ENCODE data around the gene HMGN1. TPM values are rescaled to one million over a fixed set of nuclear protein-coding genes. Genes with fewer than 3 reads are reported as not detected.
A peak's percentile ranks its signal among the peaks of the same experiment; 100 is the strongest.

Gene HMGN1
- total and polyA plus RNA-seq, 2 donors (not counting 1 experiment from before 2014, with no cell fraction given) = 117 to 317 TPM

DNA sequence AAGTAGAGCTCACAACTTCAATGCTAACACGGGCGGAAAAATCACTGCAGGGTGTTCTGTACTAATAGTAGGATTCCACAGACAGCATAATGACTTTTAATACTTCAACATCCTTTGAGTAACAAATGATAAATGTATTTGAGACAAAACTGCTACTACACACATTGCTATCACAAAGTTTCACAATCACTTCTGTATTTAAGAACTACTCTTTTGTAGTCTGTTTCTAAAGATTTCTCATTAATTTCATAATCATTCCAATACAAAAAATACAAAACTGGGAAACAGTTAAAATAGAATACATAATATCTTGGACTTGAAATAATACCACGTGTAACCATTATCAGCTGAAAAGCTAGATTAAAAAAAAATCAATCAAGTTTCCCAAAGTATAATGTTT lies 2.7 kb downstream of the HMGN1 start:
- no peak overlapping the region for H3K27ac ChIP-seq (ENCODE audit: low read length in 2 of 2)
- ChIA-PET CTCF (interaction anchor here (1.6 to 1.8 kb wide), 3 partner anchors 31 to 42 kb away, joined by 4 to 7 read pairs (median 5); no protein-coding TSS in a partner anchor), POLR2A (no interaction called here)
- peaks cover 18 to 25% of the 10 kb centered on the region in 2 donors for H3K4me1 ChIP-seq (ENCODE audit: control insufficient read depth in 2 of 2, insufficient read depth in 2 of 2, low read length in 2 of 2)
- H3K9me3 ChIP-seq (ENCODE audit: control extremely low read depth in 1 of 3, control insufficient read depth in 2 of 3, insufficient read depth in 1 of 3, low read length in 2 of 3) = no peaks in the 10 kb centered on the region
- TF ChIP-seq, protein P1, sequence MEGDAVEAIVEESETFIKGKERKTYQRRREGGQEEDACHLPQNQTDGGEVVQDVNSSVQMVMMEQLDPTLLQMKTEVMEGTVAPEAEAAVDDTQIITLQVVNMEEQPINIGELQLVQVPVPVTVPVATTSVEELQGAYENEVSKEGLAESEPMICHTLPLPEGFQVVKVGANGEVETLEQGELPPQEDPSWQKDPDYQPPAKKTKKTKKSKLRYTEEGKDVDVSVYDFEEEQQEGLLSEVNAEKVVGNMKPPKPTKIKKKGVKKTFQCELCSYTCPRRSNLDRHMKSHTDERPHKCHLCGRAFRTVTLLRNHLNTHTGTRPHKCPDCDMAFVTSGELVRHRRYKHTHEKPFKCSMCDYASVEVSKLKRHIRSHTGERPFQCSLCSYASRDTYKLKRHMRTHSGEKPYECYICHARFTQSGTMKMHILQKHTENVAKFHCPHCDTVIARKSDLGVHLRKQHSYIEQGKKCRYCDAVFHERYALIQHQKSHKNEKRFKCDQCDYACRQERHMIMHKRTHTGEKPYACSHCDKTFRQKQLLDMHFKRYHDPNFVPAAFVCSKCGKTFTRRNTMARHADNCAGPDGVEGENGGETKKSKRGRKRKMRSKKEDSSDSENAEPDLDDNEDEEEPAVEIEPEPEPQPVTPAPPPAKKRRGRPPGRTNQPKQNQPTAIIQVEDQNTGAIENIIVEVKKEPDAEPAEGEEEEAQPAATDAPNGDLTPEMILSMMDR (IDR thresholded peaks at IDR 0.05) = no peak
- no peak for TF ChIP-seq EZH2 (IDR thresholded peaks at IDR 0.05; ENCODE audit: borderline replicate concordance, insufficient read depth, low read depth, low read length, poor library complexity, severe bottlenecking)
- no peak for ATAC-seq (ENCODE audit: low read depth)
- Mint-ChIP-seq H3K4me3 (peak overlapping the region; percentile 76), H3K27ac (no peak overlapping the region), H3K9me3 (ENCODE audit: insufficient read depth) (no peaks in the 10 kb centered on the region), H3K4me1 (peaks cover 32% of the 10 kb centered on the region), H3K27me3 (no peaks in the 10 kb centered on the region)
- H3K36me3 ChIP-seq (replicated peaks in 1 of 2; ENCODE audit: control extremely low read depth in 1 of 2, control insufficient read depth in 1 of 2, extremely low read depth in 1 of 2, insufficient read depth in 2 of 2, low read length in 1 of 2) = peaks cover 0 to 44% of the 10 kb centered on the region in 2 experiments
- H3K9ac ChIP-seq (ENCODE audit: low read length) = no peak overlapping the region
- H4K20me1 ChIP-seq (ENCODE audit: control insufficient read depth, insufficient read depth, low read length, poor library complexity, severe bottlenecking) = peaks cover 25% of the 10 kb centered on the region
- no peak overlapping the region for H2AFZ ChIP-seq (ENCODE audit: insufficient read depth, low read depth, low read length, poor library complexity, severe bottlenecking)
- DNase-seq = no peak
- no CpG with 5 or more reads among the region's 3 CpGs for WGBS (ENCODE audit: insufficient coverage)
- peaks cover 27% of the 10 kb centered on the region for H3K79me2 ChIP-seq (ENCODE audit: control insufficient read depth, insufficient read depth, low read length)
- H3K27me3 ChIP-seq (replicated peaks in 1 of 4; ENCODE audit: control extremely low read depth in 1 of 4, control insufficient read depth in 3 of 4, insufficient read depth in 4 of 4, low read length in 3 of 4) = no peaks in the 10 kb centered on the region
- intact Hi-C loops (cut with micrococcal nuclease) = no loop called here
- no peak overlapping the region for H3K4me3 ChIP-seq (ENCODE audit: control extremely low read depth in 1 of 5, extremely low read depth in 1 of 5, insufficient read depth in 1 of 5, low read depth in 2 of 5, low read length in 4 of 5)
- no peak overlapping the region for H3K4me2 ChIP-seq (replicated peaks; ENCODE audit: low read depth, low read length, poor library complexity, severe bottlenecking)

DNA sequence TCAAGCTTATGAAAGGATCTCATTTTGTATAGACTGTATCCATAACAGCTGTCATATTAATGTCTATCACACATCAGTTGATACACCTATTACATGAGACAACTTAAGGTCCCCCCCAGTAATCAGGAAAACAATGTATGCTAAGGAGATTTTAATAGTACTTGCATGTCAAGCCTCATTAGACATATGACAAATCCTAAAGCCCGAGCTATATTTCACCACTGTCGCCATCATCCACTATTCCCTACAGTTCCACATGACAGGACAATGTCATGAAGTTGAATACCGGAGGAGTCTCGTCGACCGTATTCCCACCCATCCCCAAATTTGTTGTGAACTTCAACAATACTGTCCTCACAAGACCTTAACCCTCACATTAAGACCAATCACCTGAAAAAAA lies 3.4 kb downstream of the HMGN1 start:
- peaks cover 27% of the 10 kb centered on the region for H3K79me2 ChIP-seq (ENCODE audit: control insufficient read depth, insufficient read depth, low read length)
- no peaks in the 10 kb centered on the region for H3K9me3 Mint-ChIP-seq (ENCODE audit: insufficient read depth)
- peaks cover 25% of the 10 kb centered on the region for H4K20me1 ChIP-seq (ENCODE audit: control insufficient read depth, insufficient read depth, low read length, poor library complexity, severe bottlenecking)

More for the DNA sequence above, 3.4 kb downstream of the HMGN1 start:
- POLR2A ChIA-PET = interaction anchor here (0.6 kb wide), 1 partner anchor 74 kb away, joined by 3 read pairs; no protein-coding TSS in a partner anchor
- Mint-ChIP-seq H3K4me3 (no peak overlapping the region), H3K27me3 (no peaks in the 10 kb centered on the region), H3K4me1 (peaks cover 32% of the 10 kb centered on the region), H3K27ac (no peak overlapping the region)
- peak overlapping the region in 1 of 2 donors; percentile 35 for H3K27ac ChIP-seq (ENCODE audit: low read length in 2 of 2)
- no peaks in the 10 kb centered on the region for H3K9me3 ChIP-seq (ENCODE audit: control extremely low read depth in 1 of 3, control insufficient read depth in 2 of 3, insufficient read depth in 1 of 3, low read length in 2 of 3)
- ATAC-seq (ENCODE audit: low read depth) (no peak), DNase-seq (no peak)
- H3K4me3 ChIP-seq (ENCODE audit: control extremely low read depth in 1 of 5, extremely low read depth in 1 of 5, insufficient read depth in 1 of 5, low read depth in 2 of 5, low read length in 4 of 5) = no peak overlapping the region
- 97% methylated on average over 6 of the region's 6 CpGs for whole genome bisulfite sequencing (ENCODE audit: insufficient coverage)
- TF ChIP-seq, protein P1 (IDR thresholded peaks at IDR 0.05) = no peak
- TF ChIP-seq EZH2 (IDR thresholded peaks at IDR 0.05; ENCODE audit: borderline replicate concordance, insufficient read depth, low read depth, low read length, poor library complexity, severe bottlenecking) = no peak
- H2AFZ ChIP-seq (ENCODE audit: insufficient read depth, low read depth, low read length, poor library complexity, severe bottlenecking) = no peak overlapping the region
- CTCF ChIA-PET = no interaction called here
- H3K27me3 ChIP-seq (replicated peaks in 1 of 4; ENCODE audit: control extremely low read depth in 1 of 4, control insufficient read depth in 3 of 4, insufficient read depth in 4 of 4, low read length in 3 of 4) = no peaks in the 10 kb centered on the region
- peaks cover 18 to 24% of the 10 kb centered on the region in 2 donors for H3K4me1 ChIP-seq (ENCODE audit: control insufficient read depth in 2 of 2, insufficient read depth in 2 of 2, low read length in 2 of 2)
- H3K4me2 ChIP-seq (replicated peaks; ENCODE audit: low read depth, low read length, poor library complexity, severe bottlenecking) = no peak overlapping the region
- H3K9ac ChIP-seq (ENCODE audit: low read length) = no peak overlapping the region
- intact Hi-C loops (cut with micrococcal nuclease) = no loop called here
- H3K36me3 ChIP-seq (replicated peaks in 1 of 2; ENCODE audit: control extremely low read depth in 1 of 2, control insufficient read depth in 1 of 2, extremely low read depth in 1 of 2, insufficient read depth in 2 of 2, low read length in 1 of 2) = peaks cover 0 to 47% of the 10 kb centered on the region in 2 experiments
